SH-SY5Y (cell line): ENCODE measurements around the gene CTNNAL1.

Source experiments
- GATA2 ChIP-seq: IDR thresholded peaks from 2 replicates; pipeline ENCODE4 v1.6.1; 2011; ENCODE audit warnings: mild to moderate bottlenecking, low read depth, low read length
- GATA3 ChIP-seq: IDR thresholded peaks from 2 replicates; pipeline ENCODE4 v1.6.1; 2011; ENCODE audit warnings: low read depth, mild to moderate bottlenecking, low read length, moderate library complexity

Gene CTNNAL1

GRCh38 chr9:108950168-108950567 is 63.1 kb downstream of the CTNNAL1 start:
- TF ChIP-seq GATA3 (no peak), GATA2 (no peak)

- TF ChIP-seq GATA2 (no peak), GATA3 (no peak)
These were observed 73.3 kb downstream of the CTNNAL1 start for GRCh38 chr9:108939975-108940374.

GRCh38 chr9:108937561-108938305 is 75.6 kb downstream of the CTNNAL1 start:
- TF ChIP-seq GATA2, result no peak

DNA sequence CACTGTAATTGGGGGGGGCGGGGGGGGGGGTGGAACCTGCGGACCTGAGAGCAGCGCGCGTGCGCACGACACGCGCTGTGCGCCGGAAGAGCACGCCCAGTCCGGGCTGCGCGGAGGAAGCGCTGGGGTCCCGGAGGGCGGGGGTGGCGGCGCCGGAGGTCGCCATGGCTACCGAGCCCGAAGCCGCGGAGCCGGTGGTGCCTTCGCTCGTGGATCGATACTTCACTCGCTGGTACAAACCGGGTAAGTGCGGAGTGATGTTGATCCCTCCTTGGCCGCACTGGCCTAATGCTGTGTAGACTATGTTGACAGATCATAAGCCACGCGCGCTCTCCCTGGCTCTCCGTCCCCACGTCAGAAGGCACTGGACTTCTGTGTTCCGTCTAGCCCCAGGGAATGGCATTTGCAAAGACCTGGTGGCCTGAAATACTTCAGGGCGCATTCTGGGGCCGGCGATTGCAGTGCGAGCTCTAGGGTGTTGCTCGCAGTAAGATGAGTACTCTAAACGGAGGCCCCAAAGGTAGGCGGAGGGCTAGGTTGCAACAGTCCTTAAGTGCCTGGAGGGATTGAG is 78.9 kb downstream of the CTNNAL1 start, which contains the start of gene ABITRAM:
TSS of gene ABITRAM (plus strand) at position 78 of the 571 bp plus-strand sequence. CDS start at position 165, 87 bp downstream.
- TF ChIP-seq GATA3 (no peak), GATA2 (no peak)

- TF ChIP-seq GATA3 (no peak), GATA2 (no peak)
These were observed 79.5 kb downstream of the CTNNAL1 start, which contains the start of gene ELP1 for GRCh38 chr9:108933718-108934322. Gene ELP1 (minus strand): TSS chr9:108934124. CDS start chr9:108931146, 2,978 bp downstream.

DNA sequence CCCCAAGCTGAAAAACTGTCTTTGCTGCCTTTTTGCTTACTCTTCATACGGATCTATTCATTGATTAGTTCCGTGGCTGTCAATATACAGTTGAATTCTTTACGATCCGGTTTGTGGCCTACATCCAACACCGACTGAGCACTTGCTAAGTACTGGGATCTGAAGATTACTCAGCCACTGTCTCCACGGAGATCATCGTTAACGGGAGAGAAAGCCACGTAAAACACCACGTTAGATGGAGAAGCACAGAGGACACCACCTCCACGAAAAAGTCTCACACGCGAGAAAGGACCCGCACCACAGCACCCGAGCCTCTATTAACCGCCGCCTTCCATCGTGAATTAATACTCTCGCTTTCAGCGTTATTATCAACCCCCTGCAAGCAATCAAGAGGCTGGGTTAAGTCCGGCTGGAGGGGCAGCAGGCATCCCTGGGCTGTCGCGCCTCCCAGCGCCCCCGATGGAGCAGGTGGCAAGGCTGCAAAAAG is 80.0 kb downstream of the CTNNAL1 start:
- TF ChIP-seq GATA2, result no peak
- TF ChIP-seq GATA3, result no peak

- TF ChIP-seq GATA2, result no peak
- no peak for TF ChIP-seq GATA3
These were observed 84.9 kb downstream of the CTNNAL1 start for GRCh38 chr9:108928386-108928785.

DNA sequence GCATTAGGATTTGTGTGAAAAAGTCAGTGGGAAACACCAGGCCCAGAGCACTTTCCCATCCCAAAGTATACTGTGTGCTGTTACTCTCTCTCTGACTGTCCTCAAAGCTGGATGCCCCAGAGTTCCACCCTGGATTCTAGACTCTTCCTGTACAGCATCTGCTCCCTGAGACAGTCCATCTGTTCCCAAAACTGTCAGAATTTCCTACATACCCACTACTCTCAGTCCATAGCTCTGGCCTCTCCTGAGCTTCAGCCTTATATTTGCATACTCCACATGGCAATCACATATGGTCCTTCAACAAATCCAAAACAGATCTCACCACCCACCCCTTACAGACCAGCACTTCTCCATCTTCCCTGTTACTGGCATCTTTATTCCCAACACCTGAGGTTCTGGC is 88.8 kb downstream of the CTNNAL1 start:
- TF ChIP-seq GATA2 (no peak), GATA3 (no peak)

DNA sequence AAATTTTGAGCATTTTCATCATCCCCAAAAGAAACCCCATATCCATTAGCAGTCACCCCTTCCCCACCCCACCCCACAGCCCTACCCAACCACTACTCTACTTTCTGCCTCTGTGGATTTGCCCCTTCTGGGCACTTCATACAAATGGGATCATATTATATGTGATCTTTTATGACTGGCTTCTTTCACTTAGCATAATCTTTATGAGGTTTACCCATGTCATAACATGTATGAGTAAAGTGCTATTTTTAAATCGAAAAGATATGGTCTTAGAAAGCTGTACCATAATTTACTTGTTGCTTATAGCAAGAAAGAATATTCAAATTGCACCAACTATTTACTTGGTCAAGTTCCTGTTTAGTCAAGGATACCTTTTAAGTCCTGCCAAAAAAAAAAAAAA is 92.1 kb downstream of the CTNNAL1 start:
- no peak for TF ChIP-seq GATA2
- no peak for TF ChIP-seq GATA3

DNA sequence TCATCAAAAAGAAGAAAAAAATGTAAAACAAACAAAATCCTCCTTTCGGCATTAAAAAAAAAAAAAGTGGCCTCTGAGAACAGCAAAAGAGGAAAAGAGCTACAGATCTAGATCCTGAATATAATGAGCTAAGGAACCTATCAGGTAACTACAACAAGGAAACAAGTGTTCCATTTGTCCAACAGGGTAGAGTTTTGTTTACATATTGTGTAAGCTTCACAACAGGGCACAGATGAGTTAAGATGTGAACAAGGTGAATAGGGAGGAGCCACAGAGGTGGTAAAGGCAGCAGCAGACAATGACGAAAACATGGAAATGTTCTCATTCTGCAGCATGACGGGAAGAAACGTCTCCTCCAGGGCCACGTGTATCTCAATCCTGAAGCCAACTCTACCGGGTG is 93.8 kb downstream of the CTNNAL1 start:
- no peak for TF ChIP-seq GATA3
- no peak for TF ChIP-seq GATA2

- no peak for TF ChIP-seq GATA2
- TF ChIP-seq GATA3, result no peak
These were observed 99.9 kb downstream of the CTNNAL1 start for GRCh38 chr9:108913391-108913790.

- TF ChIP-seq GATA3 (no peak), GATA2 (no peak)
These were observed 101.5 kb downstream of the CTNNAL1 start for GRCh38 chr9:108911820-108912219.

DNA sequence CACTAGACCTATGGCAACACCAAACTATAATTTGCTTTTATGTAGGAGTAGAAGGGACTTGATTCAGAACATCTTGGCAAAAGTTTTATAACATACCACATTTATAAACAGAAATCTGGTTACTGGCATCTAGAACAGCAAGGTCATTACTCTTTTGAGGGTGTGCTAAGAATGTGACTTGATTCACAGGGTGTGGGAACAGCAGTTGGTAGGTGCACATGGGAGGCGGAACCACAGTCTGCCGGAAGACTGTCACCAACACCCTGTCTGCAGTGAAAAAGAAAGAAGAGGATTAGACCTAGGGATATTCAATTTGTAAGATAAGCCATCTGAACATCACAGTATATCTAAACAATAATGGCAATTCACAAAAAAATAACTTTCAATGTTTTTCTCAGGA is 102.4 kb downstream of the CTNNAL1 start:
- no peak for TF ChIP-seq GATA2
- TF ChIP-seq GATA3, result no peak

GRCh38 chr9:108910402-108910801 is 102.9 kb downstream of the CTNNAL1 start:
- no peak for TF ChIP-seq GATA3
- no peak for TF ChIP-seq GATA2

DNA sequence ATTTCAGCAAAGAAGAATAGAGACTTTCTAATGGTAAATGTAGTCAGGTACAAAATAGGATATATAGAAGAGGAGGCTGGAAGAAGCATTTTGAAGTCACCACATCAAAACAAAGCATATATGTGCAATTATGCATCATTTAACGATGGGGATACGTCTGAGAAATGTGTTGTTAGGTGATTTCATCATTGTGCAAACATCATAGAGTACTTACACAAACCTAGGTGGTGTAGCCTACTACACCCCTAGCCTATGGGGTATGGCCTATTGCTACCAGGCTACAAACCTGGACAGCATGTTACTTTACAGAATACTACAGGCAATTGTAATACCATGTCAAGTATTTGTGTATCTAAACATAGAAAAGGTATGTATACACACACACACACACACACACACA is 107.8 kb downstream of the CTNNAL1 start:
- no peak for TF ChIP-seq GATA3
- no peak for TF ChIP-seq GATA2
